Lung (tissue), 12 donors: ENCODE results near the gene NCS1. TPM values are rescaled to one million over a fixed set of nuclear protein-coding genes. Genes with fewer than 3 reads are reported as not detected.

Source experiments
- ATAC-seq: fragments of 200-7000 bp; cut with Tn5 transposase; one replicate; pipeline ENCODE4 v1.9.1; 2020; ENCODE audit warnings: moderate number of reproducible peaks; ENCODE audit not compliant: insufficient read depth, low FRiP score
- DNase-seq, 3 donors: peaks; one replicate each; pipeline ENCODE4 v3.0.0-alpha.2; 2013 to 2017
- H3K27ac ChIP-seq, 2 donors: one replicate each; pipeline ENCODE4 v1.5.1; 2013; ENCODE audit warnings: mild to moderate bottlenecking in 2 of 2, moderate library complexity in 2 of 2, control low read depth in 1 of 2, inconsistent platforms in 1 of 2, low read depth in 1 of 2, low read length in 1 of 2
- H3K27me3 ChIP-seq, 3 donors: one replicate each; pipeline ENCODE4 v1.5.1; 2013; ENCODE audit warnings: low read length in 2 of 3; ENCODE audit not compliant: control insufficient read depth in 3 of 3, insufficient read depth in 3 of 3
- H3K36me3 ChIP-seq, 4 donors: one replicate each; pipeline ENCODE4 v1.5.1; 2013; ENCODE audit warnings: low read length in 4 of 4, mild to moderate bottlenecking in 1 of 4, moderate library complexity in 1 of 4; ENCODE audit not compliant: control insufficient read depth in 4 of 4, insufficient read depth in 4 of 4
- H3K4me1 ChIP-seq, 5 donors: one replicate each; pipeline ENCODE4 v1.5.1; 2013; ENCODE audit warnings: low read length in 5 of 5, mild to moderate bottlenecking in 2 of 5, moderate library complexity in 1 of 5; ENCODE audit not compliant: control insufficient read depth in 5 of 5, insufficient read depth in 5 of 5
- H3K4me3 ChIP-seq: one replicate; pipeline ENCODE4 v1.5.1; 2013; ENCODE audit warnings: mild to moderate bottlenecking, control low read depth, moderate library complexity
- H3K9ac ChIP-seq, 2 donors: one replicate each; pipeline ENCODE4 v1.5.1; 2013; ENCODE audit warnings: low read length in 2 of 2, control low read depth in 1 of 2; ENCODE audit not compliant: insufficient read depth in 1 of 2
- H3K9me3 ChIP-seq, 4 donors: one replicate each; pipeline ENCODE4 v1.5.1; 2013; ENCODE audit warnings: low read length in 3 of 4, mild to moderate bottlenecking in 1 of 4, moderate library complexity in 1 of 4; ENCODE audit not compliant: control insufficient read depth in 4 of 4, insufficient read depth in 3 of 4
- CTCF ChIP-seq: IDR thresholded peaks from 2 replicates; pipeline ENCODE4 v1.5.1; 2012; ENCODE audit warnings: mild to moderate bottlenecking; ENCODE audit errors: control extremely low read depth, extremely low read depth
- WGBS, 2 donors: extraction: QIAGEN DNeasy Blood & Tissue Kit; methylation state at CpG; one replicate each; pipeline ENCODE4 v1.1.7; 2013; 5-methylcytosine and 5-hydroxymethylcytosine counted together
- polyA plus RNA-seq, 2 donors: library from polyadenylated mRNA; stranded (reverse); fragments of 200-250 nt; gene quantifications; one replicate each; pipeline ENCODE4 v1.2.1, GENCODE V29; 2013
- total RNA-seq, 2 donors: library from RNA; depleted of rRNA in 1 of 2; stranded (reverse); fragments of >200 nt in 1 of 2; gene quantifications; one replicate each; pipeline ENCODE4 v1.2.1, GENCODE V29; 2014 to 2021
- donor health status: control.
- donor health status: control.
- donor health status: Bipolar disorder and iron deficiency.
- donor health status: healthy.
- donor health status: DM: yes; HTN: yes; CAD: no.

NCS1 gene
- total and polyA plus RNA-seq, 4 donors = 5.8 to 27.5 (median 6.5) TPM

- ATAC-seq = no peak
- no peaks in the 10 kb centered on the region for H3K4me1 ChIP-seq
- H3K9me3 ChIP-seq = no peaks in the 10 kb centered on the region
- WGBS, 2 donors = 79 to 80% methylated on average over 5 of the region's 5 CpGs
- H3K36me3 ChIP-seq = no peaks in the 10 kb centered on the region
- peaks cover 0 to 5% (median 0%) of the 10 kb centered on the region in 3 donors for H3K27me3 ChIP-seq
- H3K9ac ChIP-seq = no peak overlapping the region
- no peak overlapping the region for H3K4me3 ChIP-seq
- no peak overlapping the region for H3K27ac ChIP-seq
- DNase-seq = no peak
- TF ChIP-seq CTCF = no peak
These were observed 22.4 kb upstream of the NCS1 start for GRCh38 chr9:130149654-130150286.

GRCh38 chr9:130150779-130151382 is 21.3 kb upstream of the NCS1 start:
- no peak for ATAC-seq

GRCh38 chr9:130154816-130155215 is 17.4 kb upstream of the NCS1 start:
- 93 to 96% methylated on average over 3 of the region's 3 CpGs for whole genome bisulfite sequencing, 2 donors
- H3K4me1 ChIP-seq = peaks cover 0 to 10% (median 0%) of the 10 kb centered on the region in 5 donors
- no peak overlapping the region for H3K4me3 ChIP-seq
- H3K36me3 ChIP-seq = no peaks in the 10 kb centered on the region
- no peak overlapping the region for H3K27ac ChIP-seq
- no peak for DNase-seq
- H3K9me3 ChIP-seq = peaks cover 0 to 2% (median 0%) of the 10 kb centered on the region in 4 donors
- ATAC-seq = no peak
- H3K9ac ChIP-seq = no peak overlapping the region
- no peak for TF ChIP-seq CTCF
- no peaks in the 10 kb centered on the region for H3K27me3 ChIP-seq

More at GRCh38 chr9:130150779-130151382, 21.3 kb upstream of the NCS1 start:
- H3K9me3 ChIP-seq = peaks cover 0 to 2% (median 0%) of the 10 kb centered on the region in 4 donors
- no peak overlapping the region for H3K27ac ChIP-seq
- no peak overlapping the region for H3K9ac ChIP-seq
- H3K4me1 ChIP-seq = no peaks in the 10 kb centered on the region
- DNase-seq = no peak
- TF ChIP-seq CTCF = no peak
- no peak overlapping the region for H3K4me3 ChIP-seq
- WGBS, 2 donors = 83 to 87% methylated on average over 14 of the region's 14 CpGs
- no peaks in the 10 kb centered on the region for H3K36me3 ChIP-seq
- no peaks in the 10 kb centered on the region for H3K27me3 ChIP-seq
